Stimulated activated CD4-positive, alpha-beta T cell treated with anti-CD3 and anti-CD28 coated beads, TNF-alpha, amount 100 ng/mL, for 1 hour (primary cell): ENCODE measurements around the gene ALPI.
"Not testable (repeated sequence)": the region's sequence is repeated elsewhere in the genome, so short reads cannot be mapped to it uniquely, and the experiment has no call there.

Source experiments
- DNase-seq, 3 donors: peaks; one replicate each; pipeline ENCODE4 v3.0.0-alpha.2; 2020; ENCODE audit warnings: low read depth in 3 of 3, low spot score in 1 of 3

ALPI gene

GRCh38 chr2:232455426-232456255 is at the start of gene ALPI:
Gene ALPI (plus strand): TSS chr2:232456153. CDS start chr2:232456200, 47 bp downstream.
- no peak for DNase-seq

GRCh38 chr2:232406556-232407310 is 49.2 kb upstream of the ALPI start, which contains the start of gene ALPG:
Gene ALPG (plus strand): TSS chr2:232406844. CDS start chr2:232406895, 51 bp downstream.
- no peak for DNase-seq

GRCh38 chr2:232407428-232408150 is 48.4 kb upstream of the ALPI start:
- DNase-seq, result not testable (repeated sequence)

GRCh38 chr2:232408269-232408668 is 47.7 kb upstream of the ALPI start:
- DNase-seq, result not testable (repeated sequence)

GRCh38 chr2:232409617-232410016 is 46.3 kb upstream of the ALPI start:
- not testable (repeated sequence) for DNase-seq

- no peak for DNase-seq
Measured at GRCh38 chr2:232410238-232410900, 45.6 kb upstream of the ALPI start.

- DNase-seq, result no peak
Measured at GRCh38 chr2:232411901-232412629, 43.9 kb upstream of the ALPI start.

GRCh38 chr2:232412986-232413385 is 43.0 kb upstream of the ALPI start:
- DNase-seq, result no peak

GRCh38 chr2:232415138-232415690 is 40.7 kb upstream of the ALPI start:
- DNase-seq, result no peak

- DNase-seq, result no peak
Measured at GRCh38 chr2:232415736-232416520, 40.0 kb upstream of the ALPI start.

GRCh38 chr2:232416521-232417470 is 39.2 kb upstream of the ALPI start:
- no peak for DNase-seq

- no peak for DNase-seq
Measured at GRCh38 chr2:232417489-232417888, 38.5 kb upstream of the ALPI start.

- DNase-seq, result no peak
Measured at GRCh38 chr2:232418056-232418455, 37.9 kb upstream of the ALPI start.

GRCh38 chr2:232418466-232419244 is 37.3 kb upstream of the ALPI start:
- no peak for DNase-seq

- DNase-seq, result no peak
Measured at GRCh38 chr2:232419245-232420072, 36.5 kb upstream of the ALPI start.

GRCh38 chr2:232420073-232420454 is 35.9 kb upstream of the ALPI start:
- no peak for DNase-seq
